HTERT RPE-1 (cell line): ENCODE measurements around the gene FGD5.
"Not testable (repeated sequence)": the region's sequence is repeated elsewhere in the genome, so short reads cannot be mapped to it uniquely, and the experiment has no call there.

ENCODE experiments used
- in situ Hi-C: fragments of 300-500 bp; cut with MboI; formaldehyde crosslinking; loops from 4 replicates; pipeline ENCODE4 v1.14.3; 2020; ENCODE audit warnings: low sequenced_read_pairs

Gene FGD5

GRCh38 chr3:14805961-14806537 is 12.7 kb upstream of the FGD5 start:
- in situ Hi-C loops: no loop called here

- in situ Hi-C loops: no loop called here
These were observed 12.0 kb upstream of the FGD5 start for GRCh38 chr3:14806641-14807263.

GRCh38 chr3:14808025-14808424 is 10.7 kb upstream of the FGD5 start:
- in situ Hi-C loops: no loop called here

- in situ Hi-C loops: no loop called here
These were observed 10.1 kb upstream of the FGD5 start for GRCh38 chr3:14808502-14809266.

GRCh38 chr3:14809611-14810010 is 9.2 kb upstream of the FGD5 start:
- in situ Hi-C loops: not testable (repeated sequence)

GRCh38 chr3:14810070-14810791 is 8.5 kb upstream of the FGD5 start:
- in situ Hi-C loops: no loop called here

GRCh38 chr3:14810801-14811661 is 7.7 kb upstream of the FGD5 start:
- in situ Hi-C loops: no loop called here

GRCh38 chr3:14811684-14812083 is 7.1 kb upstream of the FGD5 start:
- in situ Hi-C loops: no loop called here

- in situ Hi-C loops: no loop called here
These were observed 6.5 kb upstream of the FGD5 start for GRCh38 chr3:14812196-14812790.

- in situ Hi-C loops: no loop called here
These were observed 4.3 kb upstream of the FGD5 start for GRCh38 chr3:14814411-14814871.

GRCh38 chr3:14816359-14816758 is 2.4 kb upstream of the FGD5 start:
- in situ Hi-C loops: no loop called here

- in situ Hi-C loops: no loop called here
These were observed 909 bp downstream of the FGD5 start for GRCh38 chr3:14819671-14820070.

GRCh38 chr3:14820156-14820555 is 1.4 kb downstream of the FGD5 start:
- in situ Hi-C loops: no loop called here

GRCh38 chr3:14821151-14821550 is 2.4 kb downstream of the FGD5 start:
- in situ Hi-C loops: no loop called here

GRCh38 chr3:14822134-14822533 is 3.4 kb downstream of the FGD5 start:
- in situ Hi-C loops: no loop called here

GRCh38 chr3:14822670-14823390 is 4.1 kb downstream of the FGD5 start:
- in situ Hi-C loops: no loop called here

- in situ Hi-C loops: no loop called here
These were observed 4.6 kb downstream of the FGD5 start for GRCh38 chr3:14823393-14823792.

GRCh38 chr3:14823910-14824629 is 5.3 kb downstream of the FGD5 start:
- in situ Hi-C loops: no loop called here

GRCh38 chr3:14824646-14825045 is 5.9 kb downstream of the FGD5 start:
- in situ Hi-C loops: no loop called here
